Liver (tissue), 9 donors: ENCODE measurements around the gene CRACR2A. TPM values are rescaled to one million over a fixed set of nuclear protein-coding genes. Genes with fewer than 3 reads are reported as not detected.

Source experiments
- DNase-seq: peaks from one replicate; pipeline ENCODE4 v3.0.0-alpha.2; 2017; ENCODE audit warnings: low spot score
- H3K27ac ChIP-seq, 2 donors: one replicate each; pipeline ENCODE4 v1.7.0; 2013; ENCODE audit warnings: inconsistent platforms in 2 of 2, low read length in 2 of 2, control low read depth in 1 of 2, low read depth in 1 of 2, mild to moderate bottlenecking in 1 of 2
- H3K27me3 ChIP-seq, 4 donors: one replicate each; pipeline versions ENCODE4 v1.6.1 to v1.7.0; 2013; ENCODE audit warnings: low read length in 3 of 4, inconsistent platforms in 1 of 4, mild to moderate bottlenecking in 1 of 4, moderate library complexity in 1 of 4; ENCODE audit not compliant: control insufficient read depth in 4 of 4, insufficient read depth in 4 of 4
- H3K36me3 ChIP-seq, 4 donors: one replicate each; pipeline versions ENCODE4 v1.6.1 to v1.7.0; 2013; ENCODE audit warnings: low read length in 3 of 4, mild to moderate bottlenecking in 3 of 4, low read depth in 1 of 4, moderate library complexity in 1 of 4; ENCODE audit not compliant: control insufficient read depth in 4 of 4, insufficient read depth in 3 of 4
- H3K4me1 ChIP-seq, 4 donors: one replicate each; pipeline versions ENCODE4 v1.6.1 to v1.7.0; 2013; ENCODE audit warnings: low read length in 3 of 4, mild to moderate bottlenecking in 3 of 4, moderate library complexity in 1 of 4; ENCODE audit not compliant: control insufficient read depth in 4 of 4, insufficient read depth in 4 of 4
- H3K4me3 ChIP-seq, 3 donors: one replicate each; pipeline versions ENCODE4 v1.6.1 to v1.7.0; 2013; ENCODE audit warnings: low read length in 3 of 3, control low read depth in 1 of 3, low read depth in 1 of 3, mild to moderate bottlenecking in 1 of 3
- H3K9ac ChIP-seq, 2 donors: one replicate each; pipeline ENCODE4 v1.7.0; 2013; ENCODE audit warnings: low read length in 2 of 2, mild to moderate bottlenecking in 2 of 2, moderate library complexity in 2 of 2, control low read depth in 1 of 2, low read depth in 1 of 2
- H3K9me3 ChIP-seq, 4 donors: one replicate each; pipeline versions ENCODE4 v1.6.1 to v1.7.0; 2013; ENCODE audit warnings: low read length in 3 of 4; ENCODE audit not compliant: control insufficient read depth in 4 of 4
- EGR1 ChIP-seq, 2 donors: IDR thresholded peaks; 2 replicates each; pipeline ENCODE4 v1.6.1; 2016 to 2018; ENCODE audit warnings: antibody characterized with exemption in 2 of 2, low read depth in 2 of 2
- FOXA1 ChIP-seq: IDR thresholded peaks from 2 replicates; pipeline ENCODE4 v1.6.1; 2016; ENCODE audit warnings: antibody characterized with exemption
- FOXA2 ChIP-seq: IDR thresholded peaks from 2 replicates; pipeline ENCODE4 v1.6.1; 2016; ENCODE audit warnings: antibody characterized with exemption
- HNF4A ChIP-seq, 2 donors: conservative IDR thresholded peaks; 2 replicates each; pipeline ENCODE4 v1.6.1; 2016; ENCODE audit warnings: antibody characterized with exemption in 2 of 2, mild to moderate bottlenecking in 2 of 2
- JUND ChIP-seq, 2 donors: IDR thresholded peaks; 2 replicates each; pipeline ENCODE4 v1.6.1; 2016; ENCODE audit warnings: antibody characterized with exemption in 2 of 2
- NR2F2 ChIP-seq: IDR thresholded peaks from 2 replicates; pipeline ENCODE4 v1.6.1; 2016; ENCODE audit warnings: antibody characterized with exemption
- RAD21 ChIP-seq, 2 donors: IDR thresholded peaks; 2 replicates each; pipeline ENCODE4 v1.6.1; 2016; ENCODE audit warnings: antibody characterized with exemption in 2 of 2, mild to moderate bottlenecking in 2 of 2
- RXRA ChIP-seq, 2 donors: IDR thresholded peaks; 2 replicates each; pipeline ENCODE4 v1.6.1; 2017 to 2018; ENCODE audit warnings: antibody characterized with exemption in 2 of 2, mild to moderate bottlenecking in 1 of 2
- SP1 ChIP-seq: IDR thresholded peaks from 2 replicates; pipeline ENCODE4 v1.6.1; 2018; ENCODE audit warnings: antibody characterized with exemption, mild to moderate bottlenecking
- TAF1 ChIP-seq: conservative IDR thresholded peaks from 2 replicates; pipeline ENCODE4 v1.6.1; 2016; ENCODE audit warnings: antibody characterized with exemption, mild to moderate bottlenecking
- YY1 ChIP-seq: IDR thresholded peaks from 2 replicates; pipeline ENCODE4 v1.6.1; 2016; ENCODE audit warnings: antibody characterized with exemption, mild to moderate bottlenecking
- WGBS: extraction: QIAGEN DNeasy Blood & Tissue Kit; methylation state at CpG from one replicate; pipeline ENCODE4 v1.1.7; 2013; 5-methylcytosine and 5-hydroxymethylcytosine counted together
- polyA plus RNA-seq, 2 donors: library from polyadenylated mRNA; stranded (reverse) in 1 of 2; unstranded in 1 of 2; fragments of 200-250 nt in 1 of 2; fragments of >200 nt in 1 of 2; fragmentation: Nextera tagmentation in 1 of 2; extraction: Ambion mirVana in 1 of 2; gene quantifications; one replicate each; pipeline versions ENCODE4 v1.2.1 to v1.2.3, GENCODE V29; 2013 to 2015
- total RNA-seq, 2 donors: library from RNA; depleted of rRNA; stranded (reverse); fragments of >200 nt; gene quantifications; one replicate each; pipeline ENCODE4 v1.2.3, GENCODE V29; 2014
- TF ChIP-seq, protein P1 (sequence below): IDR thresholded peaks from 2 replicates; pipeline ENCODE4 v1.6.1; 2016; ENCODE audit warnings: antibody characterized with exemption
- TF ChIP-seq, protein P2 (sequence below): IDR thresholded peaks from 2 replicates; pipeline ENCODE4 v1.6.1; 2016; ENCODE audit warnings: antibody characterized with exemption
- TF ChIP-seq, protein P3 (sequence below): IDR thresholded peaks from 2 replicates; pipeline ENCODE4 v1.6.1; 2016; ENCODE audit warnings: antibody characterized with exemption, mild to moderate bottlenecking
- TF ChIP-seq, protein P4 (sequence below): fragments of 150-350 bp; IDR thresholded peaks from 2 replicates; pipeline ENCODE4 v1.5.1; 2017; ENCODE audit warnings: improper control_type of control experiment, low read depth, low read length; ENCODE audit not compliant: missing input control
- donor health status: healthy.
- donor health status: healthy.
- donor health status: healthy.
- donor health status: healthy.
- donor health status: healthy.

CRACR2A gene
- total and polyA plus RNA-seq, 4 donors = 0.33 to 4.2 (median 1.4) TPM

DNA sequence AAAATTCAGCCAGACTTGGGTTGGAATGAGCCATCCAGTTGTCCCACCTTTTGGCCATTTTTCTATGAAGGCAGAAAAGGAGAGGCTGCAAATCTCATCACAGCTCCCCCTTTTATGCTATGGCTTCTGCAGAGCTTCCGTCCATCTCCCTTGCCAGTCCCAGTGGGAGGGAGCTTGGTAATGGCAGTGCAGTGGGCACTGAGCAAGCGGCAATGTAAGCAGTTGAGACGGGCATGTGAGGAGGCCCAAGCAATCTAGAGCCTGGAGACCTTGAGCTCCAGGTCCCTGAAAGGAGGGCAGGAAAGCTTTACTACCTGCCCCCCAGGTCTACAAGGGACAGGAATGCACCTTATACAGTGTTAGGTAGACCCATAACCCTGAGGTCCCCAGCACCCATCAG, 73.1 kb downstream of the CRACR2A start (continued):
- TF ChIP-seq, protein P1, sequence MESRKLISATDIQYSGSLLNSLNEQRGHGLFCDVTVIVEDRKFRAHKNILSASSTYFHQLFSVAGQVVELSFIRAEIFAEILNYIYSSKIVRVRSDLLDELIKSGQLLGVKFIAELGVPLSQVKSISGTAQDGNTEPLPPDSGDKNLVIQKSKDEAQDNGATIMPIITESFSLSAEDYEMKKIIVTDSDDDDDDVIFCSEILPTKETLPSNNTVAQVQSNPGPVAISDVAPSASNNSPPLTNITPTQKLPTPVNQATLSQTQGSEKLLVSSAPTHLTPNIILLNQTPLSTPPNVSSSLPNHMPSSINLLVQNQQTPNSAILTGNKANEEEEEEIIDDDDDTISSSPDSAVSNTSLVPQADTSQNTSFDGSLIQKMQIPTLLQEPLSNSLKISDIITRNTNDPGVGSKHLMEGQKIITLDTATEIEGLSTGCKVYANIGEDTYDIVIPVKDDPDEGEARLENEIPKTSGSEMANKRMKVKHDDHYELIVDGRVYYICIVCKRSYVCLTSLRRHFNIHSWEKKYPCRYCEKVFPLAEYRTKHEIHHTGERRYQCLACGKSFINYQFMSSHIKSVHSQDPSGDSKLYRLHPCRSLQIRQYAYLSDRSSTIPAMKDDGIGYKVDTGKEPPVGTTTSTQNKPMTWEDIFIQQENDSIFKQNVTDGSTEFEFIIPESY = no peak
- TF ChIP-seq RAD21 (IDR thresholded peaks at IDR 0.05) (no peak), NR2F2 (no peak), HNF4A (conservative IDR thresholded peaks at IDR 0.05) (no peak)

DNA sequence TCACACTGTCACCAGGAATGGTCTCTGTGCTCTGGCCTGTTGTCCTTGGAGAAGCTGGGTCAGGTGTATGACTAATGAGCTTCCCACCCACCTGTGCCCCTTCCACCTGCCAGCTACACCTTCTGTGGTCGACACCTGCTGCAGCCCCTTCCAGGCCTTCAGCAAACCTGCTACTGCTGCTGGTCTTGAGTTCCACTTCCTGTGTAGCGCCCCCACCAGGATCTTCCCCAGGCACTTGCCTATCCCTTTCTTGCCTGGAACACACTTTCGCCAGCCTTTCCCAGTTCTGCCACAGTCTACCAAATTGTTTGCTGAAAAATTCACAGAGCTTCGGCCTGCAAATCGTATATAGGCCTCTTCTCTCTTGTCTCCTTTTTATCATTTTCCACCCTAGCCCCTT, 75.3 kb downstream of the CRACR2A start:
- no peak for TF ChIP-seq RAD21 (IDR thresholded peaks at IDR 0.05)
- TF ChIP-seq JUND (IDR thresholded peaks at IDR 0.05) = no peak
- TF ChIP-seq NR2F2 = no peak
- no peak for TF ChIP-seq TAF1
- TF ChIP-seq YY1 = no peak
- TF ChIP-seq EGR1 (IDR thresholded peaks at IDR 0.05; ENCODE audit: low read depth in 2 of 2) = no peak
- TF ChIP-seq, protein P2, sequence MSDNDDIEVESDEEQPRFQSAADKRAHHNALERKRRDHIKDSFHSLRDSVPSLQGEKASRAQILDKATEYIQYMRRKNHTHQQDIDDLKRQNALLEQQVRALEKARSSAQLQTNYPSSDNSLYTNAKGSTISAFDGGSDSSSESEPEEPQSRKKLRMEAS = no peak
- TF ChIP-seq RXRA (IDR thresholded peaks at IDR 0.05) = no peak
- TF ChIP-seq, protein P3, sequence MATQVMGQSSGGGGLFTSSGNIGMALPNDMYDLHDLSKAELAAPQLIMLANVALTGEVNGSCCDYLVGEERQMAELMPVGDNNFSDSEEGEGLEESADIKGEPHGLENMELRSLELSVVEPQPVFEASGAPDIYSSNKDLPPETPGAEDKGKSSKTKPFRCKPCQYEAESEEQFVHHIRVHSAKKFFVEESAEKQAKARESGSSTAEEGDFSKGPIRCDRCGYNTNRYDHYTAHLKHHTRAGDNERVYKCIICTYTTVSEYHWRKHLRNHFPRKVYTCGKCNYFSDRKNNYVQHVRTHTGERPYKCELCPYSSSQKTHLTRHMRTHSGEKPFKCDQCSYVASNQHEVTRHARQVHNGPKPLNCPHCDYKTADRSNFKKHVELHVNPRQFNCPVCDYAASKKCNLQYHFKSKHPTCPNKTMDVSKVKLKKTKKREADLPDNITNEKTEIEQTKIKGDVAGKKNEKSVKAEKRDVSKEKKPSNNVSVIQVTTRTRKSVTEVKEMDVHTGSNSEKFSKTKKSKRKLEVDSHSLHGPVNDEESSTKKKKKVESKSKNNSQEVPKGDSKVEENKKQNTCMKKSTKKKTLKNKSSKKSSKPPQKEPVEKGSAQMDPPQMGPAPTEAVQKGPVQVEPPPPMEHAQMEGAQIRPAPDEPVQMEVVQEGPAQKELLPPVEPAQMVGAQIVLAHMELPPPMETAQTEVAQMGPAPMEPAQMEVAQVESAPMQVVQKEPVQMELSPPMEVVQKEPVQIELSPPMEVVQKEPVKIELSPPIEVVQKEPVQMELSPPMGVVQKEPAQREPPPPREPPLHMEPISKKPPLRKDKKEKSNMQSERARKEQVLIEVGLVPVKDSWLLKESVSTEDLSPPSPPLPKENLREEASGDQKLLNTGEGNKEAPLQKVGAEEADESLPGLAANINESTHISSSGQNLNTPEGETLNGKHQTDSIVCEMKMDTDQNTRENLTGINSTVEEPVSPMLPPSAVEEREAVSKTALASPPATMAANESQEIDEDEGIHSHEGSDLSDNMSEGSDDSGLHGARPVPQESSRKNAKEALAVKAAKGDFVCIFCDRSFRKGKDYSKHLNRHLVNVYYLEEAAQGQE = no peak
- TF ChIP-seq FOXA1 = no peak
- TF ChIP-seq, protein P1 = no peak
- TF ChIP-seq, protein P4, sequence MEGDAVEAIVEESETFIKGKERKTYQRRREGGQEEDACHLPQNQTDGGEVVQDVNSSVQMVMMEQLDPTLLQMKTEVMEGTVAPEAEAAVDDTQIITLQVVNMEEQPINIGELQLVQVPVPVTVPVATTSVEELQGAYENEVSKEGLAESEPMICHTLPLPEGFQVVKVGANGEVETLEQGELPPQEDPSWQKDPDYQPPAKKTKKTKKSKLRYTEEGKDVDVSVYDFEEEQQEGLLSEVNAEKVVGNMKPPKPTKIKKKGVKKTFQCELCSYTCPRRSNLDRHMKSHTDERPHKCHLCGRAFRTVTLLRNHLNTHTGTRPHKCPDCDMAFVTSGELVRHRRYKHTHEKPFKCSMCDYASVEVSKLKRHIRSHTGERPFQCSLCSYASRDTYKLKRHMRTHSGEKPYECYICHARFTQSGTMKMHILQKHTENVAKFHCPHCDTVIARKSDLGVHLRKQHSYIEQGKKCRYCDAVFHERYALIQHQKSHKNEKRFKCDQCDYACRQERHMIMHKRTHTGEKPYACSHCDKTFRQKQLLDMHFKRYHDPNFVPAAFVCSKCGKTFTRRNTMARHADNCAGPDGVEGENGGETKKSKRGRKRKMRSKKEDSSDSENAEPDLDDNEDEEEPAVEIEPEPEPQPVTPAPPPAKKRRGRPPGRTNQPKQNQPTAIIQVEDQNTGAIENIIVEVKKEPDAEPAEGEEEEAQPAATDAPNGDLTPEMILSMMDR = no peak
- TF ChIP-seq FOXA2 = no peak
- TF ChIP-seq HNF4A (conservative IDR thresholded peaks at IDR 0.05) = no peak
- no peak for TF ChIP-seq SP1
- Histone ChIP-seq H3K27ac (no peak overlapping the region), H3K4me1 (peaks cover 2 to 34% (median 30%) of the 10 kb centered on the region in 4 donors), H3K36me3 (no peaks in the 10 kb centered on the region), H3K9me3 (no peaks in the 10 kb centered on the region), H3K27me3 (no peaks in the 10 kb centered on the region), H3K4me3 (no peak overlapping the region), H3K9ac (no peak overlapping the region)
- DNase-seq = no peak
- WGBS = 99% methylated on average over 5 of the region's 5 CpGs
